Upper lobe of left lung (tissue), 6 donors: ENCODE data around the gene FNDC3B. TPM values are rescaled to one million over a fixed set of nuclear protein-coding genes. Genes with fewer than 3 reads are reported as not detected.
"Not testable (repeated sequence)": the region's sequence is repeated elsewhere in the genome, so short reads cannot be mapped to it uniquely, and the experiment has no call there.

Source experiments
- ATAC-seq, 2 donors: fragments of 200-7000 bp; cut with Tn5 transposase; one replicate each; pipeline ENCODE4 v1.9.1; 2022; ENCODE audit warnings: mild to moderate bottlenecking in 2 of 2, moderate library complexity in 2 of 2; ENCODE audit not compliant: low FRiP score in 2 of 2
- DNase-seq, 2 donors: peaks; one replicate each; pipeline ENCODE4 v3.0.0-alpha.2; 2019 to 2020
- H3K27ac ChIP-seq, 4 donors: fragments of 200-600 bp; sonication (generic); one replicate each; pipeline ENCODE4 v1.5.1; 2016 to 2019
- H3K27me3 ChIP-seq, 4 donors: fragments of 200-600 bp; sonication (generic); one replicate each; pipeline ENCODE4 v1.5.1; 2017 to 2019
- H3K36me3 ChIP-seq, 4 donors: fragments of 200-600 bp; sonication (generic); one replicate each; pipeline ENCODE4 v1.5.1; 2016 to 2019
- H3K4me1 ChIP-seq, 4 donors: fragments of 200-600 bp; sonication (generic); one replicate each; pipeline ENCODE4 v1.5.1; 2018 to 2019
- H3K4me3 ChIP-seq, 4 donors: fragments of 200-600 bp; sonication (generic); one replicate each; pipeline ENCODE4 v1.5.1; 2017 to 2019; ENCODE audit warnings: mild to moderate bottlenecking in 2 of 4, moderate library complexity in 1 of 4
- H3K9me3 ChIP-seq, 4 donors: fragments of 200-600 bp; sonication (generic); one replicate each; pipeline ENCODE4 v1.5.1; 2018 to 2019
- CTCF ChIP-seq, 6 experiments: fragments of 450-650 bp in 4 of 6; fragments of 200-600 bp in 2 of 6; sonication (generic) in 2 of 6; IDR thresholded peaks; one replicate each; pipeline ENCODE4 v1.5.1; 2016 to 2019; ENCODE audit warnings: antibody characterized with exemption in 6 of 6
- EP300 ChIP-seq, 4 donors: sonication (generic); formaldehyde crosslinking; IDR thresholded peaks; one replicate each; pipeline ENCODE4 v1.5.1; 2017; ENCODE audit warnings: antibody characterized with exemption in 4 of 4, control low read depth in 2 of 4
- POLR2A ChIP-seq, 4 donors: fragments of 450-650 bp; IDR thresholded peaks; one replicate each; pipeline ENCODE4 v1.5.1; 2016 to 2017; ENCODE audit warnings: antibody characterized with exemption in 4 of 4, mild to moderate bottlenecking in 2 of 4
- POLR2AphosphoS5 ChIP-seq, 2 donors: sonication (generic); formaldehyde crosslinking; IDR thresholded peaks; one replicate each; pipeline ENCODE4 v1.5.1; 2017; ENCODE audit warnings: antibody characterized with exemption in 2 of 2
- WGBS, 2 donors: methylation state at CpG; one replicate each; pipeline ENCODE4 v1.1.5; 2017 to 2018; 5-methylcytosine and 5-hydroxymethylcytosine counted together
- total RNA-seq, 6 donors: library from RNA; depleted of rRNA in 4 of 6; stranded (reverse); fragments of >200 nt in 4 of 6; gene quantifications; one replicate each; pipeline versions ENCODE4 v1.1.0 to v1.2.1, GENCODE V29; 2016 to 2021
- donor health status: DM: no; HTN: no; CAD: no; lungs with moderate emphysema.
- donor health status: DM: no; HTN: yes; CAD: no; lungs with severe emphysema.

Gene FNDC3B
- total RNA-seq, 6 donors from 2014 or later = 73.3 to 167 (median 119) TPM

- Histone ChIP-seq H3K4me3 (no peak overlapping the region), H3K9me3 (no peaks in the 10 kb centered on the region), H3K27me3 (no peaks in the 10 kb centered on the region), H3K4me1 (no peaks in the 10 kb centered on the region), H3K36me3 (peaks cover 4 to 74% (median 22%) of the 10 kb centered on the region in 4 donors), H3K27ac (no peak overlapping the region)
- WGBS, 2 donors = 82 to 89% methylated on average over 9 of the region's 9 CpGs
- no peak for DNase-seq
- ATAC-seq = no peak
- TF ChIP-seq EP300 (IDR thresholded peaks at IDR 0.05) (no peak), POLR2A (IDR thresholded peaks at IDR 0.05) (no peak), CTCF (IDR thresholded peaks at IDR 0.05) (no peak), POLR2AphosphoS5 (IDR thresholded peaks at IDR 0.05) (no peak)
These were observed 328.1 kb downstream of the FNDC3B start for GRCh38 chr3:172367205-172368105.

GRCh38 chr3:172368556-172368955 lies 329.2 kb downstream of the FNDC3B start:
- not testable (repeated sequence) for DNase-seq, H3K27ac ChIP-seq, ATAC-seq, H3K4me1 ChIP-seq, H3K27me3 ChIP-seq, H3K4me3 ChIP-seq, H3K9me3 ChIP-seq
- WGBS, 2 donors = 96 to 99% methylated on average over 5 of the region's 5 CpGs
- H3K36me3 ChIP-seq = peaks cover 0 to 74% (median 14%) of the 10 kb centered on the region in 4 donors

GRCh38 chr3:172369590-172370259 lies 330.3 kb downstream of the FNDC3B start:
- DNase-seq = no peak
- H3K27ac ChIP-seq = no peak overlapping the region
- H3K9me3 ChIP-seq = no peaks in the 10 kb centered on the region
- H3K4me3 ChIP-seq = no peak overlapping the region
- no peaks in the 10 kb centered on the region for H3K27me3 ChIP-seq
- TF ChIP-seq EP300 (IDR thresholded peaks at IDR 0.05) (no peak), CTCF (IDR thresholded peaks at IDR 0.05) (no peak), POLR2AphosphoS5 (IDR thresholded peaks at IDR 0.05) (no peak), POLR2A (IDR thresholded peaks at IDR 0.05) (no peak)
- ATAC-seq = no peak
- WGBS, 2 donors = 88 to 91% methylated on average over 9 of the region's 9 CpGs
- H3K36me3 ChIP-seq = peaks cover 0 to 73% (median 10%) of the 10 kb centered on the region in 4 donors
- H3K4me1 ChIP-seq = no peaks in the 10 kb centered on the region

- DNase-seq (no peak), ATAC-seq (no peak)
- Histone ChIP-seq H3K4me3 (no peak overlapping the region), H3K27ac (no peak overlapping the region), H3K9me3 (no peaks in the 10 kb centered on the region), H3K4me1 (no peaks in the 10 kb centered on the region), H3K36me3 (peaks cover 0 to 71% (median 8%) of the 10 kb centered on the region in 4 donors), H3K27me3 (no peaks in the 10 kb centered on the region)
- 88 to 95% methylated on average over 3 of the region's 3 CpGs for WGBS, 2 donors
- TF ChIP-seq POLR2A (IDR thresholded peaks at IDR 0.05) (no peak), POLR2AphosphoS5 (IDR thresholded peaks at IDR 0.05) (no peak), EP300 (IDR thresholded peaks at IDR 0.05) (no peak)
These were observed 331.0 kb downstream of the FNDC3B start for GRCh38 chr3:172370419-172370818.

GRCh38 chr3:172371544-172371943 lies 332.2 kb downstream of the FNDC3B start:
- H3K27me3 ChIP-seq = no peaks in the 10 kb centered on the region
- DNase-seq = no peak
- no peak overlapping the region for H3K4me3 ChIP-seq
- H3K9me3 ChIP-seq = no peaks in the 10 kb centered on the region
- no peak for ATAC-seq
- WGBS, 2 donors = 86 to 90% methylated on average over 4 of the region's 4 CpGs
- TF ChIP-seq CTCF (IDR thresholded peaks at IDR 0.05) (no peak), EP300 (IDR thresholded peaks at IDR 0.05) (no peak)
- H3K27ac ChIP-seq = no peak overlapping the region
- no peaks in the 10 kb centered on the region for H3K4me1 ChIP-seq
- H3K36me3 ChIP-seq = peaks cover 0 to 75% (median 7%) of the 10 kb centered on the region in 4 donors
